GM18502 (cell line): ENCODE results near the gene FGD3.
"Not testable (repeated sequence)": the region's sequence is repeated elsewhere in the genome, so short reads cannot be mapped to it uniquely, and the experiment has no call there.

Experiments
- ATAC-seq: cut with Tn5 transposase; IDR thresholded peaks from one replicate; pipeline ENCODE4 v1.9.1; 2021; ENCODE audit warnings: mild to moderate bottlenecking; ENCODE audit not compliant: unreplicated experiment, poor library complexity

The FGD3 gene, protein sequence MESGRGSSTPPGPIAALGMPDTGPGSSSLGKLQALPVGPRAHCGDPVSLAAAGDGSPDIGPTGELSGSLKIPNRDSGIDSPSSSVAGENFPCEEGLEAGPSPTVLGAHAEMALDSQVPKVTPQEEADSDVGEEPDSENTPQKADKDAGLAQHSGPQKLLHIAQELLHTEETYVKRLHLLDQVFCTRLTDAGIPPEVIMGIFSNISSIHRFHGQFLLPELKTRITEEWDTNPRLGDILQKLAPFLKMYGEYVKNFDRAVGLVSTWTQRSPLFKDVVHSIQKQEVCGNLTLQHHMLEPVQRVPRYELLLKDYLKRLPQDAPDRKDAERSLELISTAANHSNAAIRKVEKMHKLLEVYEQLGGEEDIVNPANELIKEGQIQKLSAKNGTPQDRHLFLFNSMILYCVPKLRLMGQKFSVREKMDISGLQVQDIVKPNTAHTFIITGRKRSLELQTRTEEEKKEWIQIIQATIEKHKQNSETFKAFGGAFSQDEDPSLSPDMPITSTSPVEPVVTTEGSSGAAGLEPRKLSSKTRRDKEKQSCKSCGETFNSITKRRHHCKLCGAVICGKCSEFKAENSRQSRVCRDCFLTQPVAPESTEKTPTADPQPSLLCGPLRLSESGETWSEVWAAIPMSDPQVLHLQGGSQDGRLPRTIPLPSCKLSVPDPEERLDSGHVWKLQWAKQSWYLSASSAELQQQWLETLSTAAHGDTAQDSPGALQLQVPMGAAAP

DNA sequence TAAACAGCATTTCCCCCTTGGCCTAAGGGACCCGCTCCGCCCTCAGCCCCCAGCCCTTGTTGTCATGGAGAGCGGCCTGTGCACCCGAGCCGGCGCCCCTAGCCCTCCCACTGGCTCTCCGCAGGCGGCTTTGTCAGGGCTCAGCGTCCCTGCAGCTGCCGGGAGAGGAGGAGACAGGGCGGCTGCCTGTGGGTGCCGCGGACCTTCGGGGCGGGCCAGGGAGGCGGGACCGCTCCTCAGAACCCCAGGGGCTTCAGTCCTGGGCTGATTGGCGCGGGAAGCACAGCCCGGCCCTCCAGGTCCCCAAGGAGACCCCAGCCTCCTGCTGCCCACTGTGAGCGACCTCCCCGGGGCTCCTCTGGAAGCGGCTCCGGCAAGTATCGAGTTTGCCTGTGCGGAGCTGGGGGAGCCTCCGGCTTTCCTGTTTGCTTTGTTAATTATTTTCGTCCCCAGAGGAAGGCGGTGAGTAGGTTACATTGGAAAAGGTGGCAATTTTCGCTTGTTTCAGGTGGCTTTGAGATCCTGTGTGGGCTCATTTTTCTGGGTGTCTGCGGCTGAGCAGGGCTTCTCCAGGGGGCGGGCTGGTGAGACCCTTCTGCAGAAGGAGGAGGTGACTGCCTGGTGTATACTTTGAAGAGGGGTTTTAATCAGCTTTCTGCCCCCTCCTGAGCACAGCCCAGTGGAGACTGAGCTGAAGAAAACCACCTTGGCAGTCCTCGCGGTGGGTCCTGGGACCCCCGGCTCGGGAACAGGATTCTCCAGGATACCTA lies at the start of gene FGD3:
Gene FGD3, plus strand, starts transcription at position 256 of the 770 bp plus-strand sequence. CDS start 28,734 bp downstream, outside the sequence.
- no peak for ATAC-seq

- not testable (repeated sequence) for ATAC-seq
These were observed 42.2 kb upstream of the FGD3 start for GRCh38 chr9:92905137-92905536.

GRCh38 chr9:92911511-92912475 lies 35.5 kb upstream of the FGD3 start:
- ATAC-seq, result no peak

DNA sequence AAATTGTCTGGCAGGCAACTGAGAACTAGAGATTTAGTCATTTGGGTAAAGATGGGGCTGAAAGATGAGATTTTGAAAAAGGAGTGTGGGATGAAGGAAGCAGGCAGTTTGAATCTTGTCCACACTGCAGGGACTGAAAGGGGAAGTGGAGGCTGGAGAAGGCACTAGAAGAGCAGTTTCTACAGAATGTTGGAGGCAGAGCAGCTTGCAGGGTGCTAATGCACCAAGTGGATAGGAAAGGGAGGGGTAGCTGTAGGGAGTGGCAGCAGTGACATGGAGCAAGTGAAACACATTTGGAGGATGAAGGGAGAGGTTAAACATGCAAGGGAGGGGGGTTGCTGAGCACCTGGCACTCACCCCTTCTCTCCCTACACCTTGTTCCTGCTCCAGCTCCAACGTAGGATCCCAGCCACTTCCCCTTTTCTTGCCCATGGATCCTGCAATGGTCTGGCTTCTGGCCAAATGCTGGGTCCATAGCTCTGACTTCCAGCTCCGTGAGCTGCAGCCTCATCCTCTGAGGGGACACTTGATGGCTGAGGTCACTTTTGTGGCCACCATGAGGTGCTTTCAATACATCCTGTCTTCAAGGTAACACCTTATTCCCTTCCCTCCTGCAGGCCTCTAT lies 30.0 kb upstream of the FGD3 start:
- no peak for ATAC-seq

- ATAC-seq, result no peak
These were observed 26.9 kb upstream of the FGD3 start for GRCh38 chr9:92920437-92920836.

DNA sequence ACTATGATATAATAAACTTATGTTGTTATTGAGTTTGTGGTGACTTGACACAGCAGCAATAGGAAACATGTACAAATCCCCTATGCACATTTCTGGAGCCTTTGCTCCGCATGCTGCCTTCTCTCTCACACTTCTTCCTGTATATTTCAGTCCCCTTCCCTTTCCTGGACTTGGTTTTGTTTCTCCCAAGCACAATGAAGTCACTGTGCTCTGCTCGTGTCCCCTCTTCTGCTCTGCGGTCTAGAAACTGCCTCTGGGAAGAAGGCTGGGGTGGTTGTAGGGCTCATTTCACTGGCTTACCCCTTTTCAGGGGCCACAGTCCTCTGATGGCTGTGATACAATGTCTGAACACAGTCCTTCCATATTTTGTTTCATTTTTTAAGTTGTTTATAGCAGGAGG lies 15.7 kb upstream of the FGD3 start:
- no peak for ATAC-seq

DNA sequence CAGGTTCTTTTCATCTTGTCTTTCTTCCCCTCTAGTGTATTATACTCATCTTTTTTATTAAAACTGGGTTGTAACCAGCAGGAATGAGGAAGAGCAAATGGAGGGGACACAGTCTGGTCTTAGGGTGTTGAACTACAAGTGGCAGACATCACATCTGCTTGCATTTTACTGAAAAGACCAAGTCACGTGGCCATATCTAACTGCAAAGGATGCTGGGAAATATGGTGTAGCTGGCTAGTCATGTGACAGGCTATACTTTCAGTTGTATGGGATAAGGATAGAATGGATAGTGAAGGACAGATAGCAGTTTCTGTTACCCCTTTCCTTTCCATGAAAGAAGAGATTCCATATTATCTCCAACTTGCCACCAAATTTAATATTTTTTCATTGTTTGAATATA lies 13.0 kb upstream of the FGD3 start:
- ATAC-seq, result no peak

GRCh38 chr9:92938025-92938424 lies 9.3 kb upstream of the FGD3 start:
- no peak for ATAC-seq

DNA sequence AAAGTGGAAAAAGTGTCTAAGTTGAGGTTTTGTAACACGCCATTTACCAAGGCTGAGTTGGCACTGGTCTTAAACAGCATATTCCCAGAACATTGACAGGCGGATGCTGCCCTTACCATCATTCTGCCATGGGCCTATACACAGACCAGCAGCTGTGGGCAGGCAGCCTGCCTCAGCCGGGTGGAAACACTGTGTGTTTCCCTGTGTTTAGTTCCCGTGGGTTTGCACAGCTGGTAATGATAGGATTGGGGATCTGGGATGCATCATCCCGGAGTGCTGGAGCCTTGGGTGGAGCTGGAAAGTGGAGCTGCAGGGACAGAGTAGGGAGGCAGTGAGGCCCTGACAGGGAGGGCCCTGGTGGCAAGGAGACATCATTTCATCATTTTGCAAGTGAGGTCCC lies 5.5 kb upstream of the FGD3 start:
- ATAC-seq, result no peak

GRCh38 chr9:92942688-92943616 lies 4.4 kb upstream of the FGD3 start:
- no peak for ATAC-seq

GRCh38 chr9:92944921-92945320 lies 2.4 kb upstream of the FGD3 start:
- ATAC-seq, result no peak

DNA sequence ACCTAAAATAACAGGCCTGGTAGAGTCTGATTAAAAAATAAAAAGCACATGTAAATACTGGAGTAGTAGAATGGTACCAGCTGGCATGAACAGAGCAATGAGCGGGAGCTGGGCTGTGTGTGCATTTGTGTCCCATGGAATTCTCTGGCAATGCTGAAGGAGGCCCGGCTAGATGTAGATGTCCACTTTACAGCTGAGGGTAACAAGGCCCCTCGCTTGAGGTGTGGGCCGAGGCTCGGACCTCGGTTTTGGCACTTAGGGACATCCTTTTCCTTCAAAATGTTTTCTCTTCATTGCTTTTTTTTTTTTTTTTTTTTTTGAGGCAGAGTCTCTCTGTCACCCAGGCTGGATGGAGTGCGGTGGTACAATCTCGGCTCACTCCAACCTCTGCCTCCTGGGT lies 1.5 kb upstream of the FGD3 start:
- no peak for ATAC-seq

- no peak for ATAC-seq
These were observed 763 bp downstream of the FGD3 start for GRCh38 chr9:92948038-92948534.

- no peak for ATAC-seq
These were observed 1.3 kb downstream of the FGD3 start for GRCh38 chr9:92948632-92949031.

- ATAC-seq, result no peak
These were observed 2.1 kb downstream of the FGD3 start for GRCh38 chr9:92949266-92949982.

DNA sequence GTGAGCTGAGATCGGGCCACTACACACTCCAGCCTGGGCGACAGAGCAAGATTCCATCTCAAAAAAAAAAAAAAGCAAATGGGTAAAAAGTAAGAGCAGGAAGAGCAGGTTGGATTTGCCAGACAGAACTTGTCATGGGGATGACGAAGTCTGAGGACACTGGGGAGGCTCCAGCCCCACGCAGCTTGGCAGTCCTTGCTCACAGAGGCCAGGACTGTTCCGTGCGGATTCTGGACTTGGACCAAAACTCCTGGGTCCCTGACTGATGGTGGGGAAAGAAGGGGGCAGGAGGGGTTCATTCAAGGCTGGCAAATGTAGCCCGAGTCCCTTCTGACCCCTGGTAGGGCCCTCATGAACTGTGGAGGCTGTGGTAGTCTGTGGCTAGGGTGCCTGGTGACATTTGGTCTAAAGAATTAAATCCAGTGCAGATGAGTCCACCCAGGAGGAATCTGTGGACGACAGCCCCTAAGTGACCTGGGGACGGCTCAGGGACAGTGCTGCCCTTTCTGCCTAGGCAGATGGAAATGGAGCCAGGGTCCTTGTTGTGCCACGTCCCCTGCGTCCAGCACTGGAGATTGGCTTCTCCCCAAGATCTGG lies 3.1 kb downstream of the FGD3 start:
- no peak for ATAC-seq

DNA sequence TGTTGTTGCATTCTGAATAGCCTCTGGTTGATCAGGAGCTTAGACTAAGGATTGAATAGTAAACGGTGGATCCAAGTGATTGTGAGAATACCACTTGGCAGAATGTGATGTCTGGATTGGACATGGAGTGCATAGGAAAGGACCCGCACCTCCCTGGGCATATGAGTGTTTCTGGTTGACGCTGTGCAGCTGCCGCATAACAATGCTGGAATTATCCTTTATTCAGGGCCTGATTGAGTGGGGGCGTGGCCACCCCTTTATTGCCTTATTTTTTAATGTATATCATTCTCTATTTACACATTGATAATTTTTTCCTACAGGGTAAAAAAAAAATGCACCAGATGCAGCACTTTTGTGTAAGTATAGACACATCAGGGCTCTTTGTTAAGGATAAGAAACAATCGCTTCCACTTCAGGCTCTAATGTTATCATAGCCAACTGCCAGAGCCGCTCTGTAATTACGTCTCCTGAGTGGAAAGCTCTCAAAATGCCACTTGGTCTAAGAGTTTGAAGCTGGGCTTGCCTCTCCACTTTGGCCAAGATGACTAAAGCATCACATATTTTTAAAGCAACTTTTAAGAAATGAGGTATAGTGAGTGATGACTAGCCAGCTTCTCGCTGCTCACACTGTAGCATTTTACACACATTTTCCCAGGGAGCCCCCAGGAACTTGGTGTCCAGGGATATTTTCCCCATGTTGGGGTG lies 5.7 kb downstream of the FGD3 start:
- ATAC-seq, result no peak
